DMS53 treated with DMSO at 0.1 percent for 48 hours (cell line): ENCODE results near the gene PPP1R16B.
"Not testable (repeated sequence)": the region's sequence is repeated elsewhere in the genome, so short reads cannot be mapped to it uniquely, and the experiment has no call there.

ENCODE experiments used
- DNase-seq: peaks from one replicate; lab custom pipeline; 2025; ENCODE audit not compliant: unreplicated experiment; lab: John Stamatoyannopoulos, UW

Gene PPP1R16B

GRCh38 chr20:38791291-38791690 is 14.2 kb upstream of the PPP1R16B start:
- DNase-seq: no peak

- no peak for DNase-seq
Measured at GRCh38 chr20:38791940-38792339, 13.6 kb upstream of the PPP1R16B start.

- DNase-seq: not testable (repeated sequence)
Measured at GRCh38 chr20:38794057-38794456, 11.4 kb upstream of the PPP1R16B start.

GRCh38 chr20:38798266-38798665 is 7.2 kb upstream of the PPP1R16B start:
- no peak for DNase-seq

- DNase-seq: no peak
Measured at GRCh38 chr20:38799203-38799602, 6.3 kb upstream of the PPP1R16B start.

GRCh38 chr20:38800882-38801281 is 4.6 kb upstream of the PPP1R16B start:
- DNase-seq: no peak

- DNase-seq: no peak
Measured at GRCh38 chr20:38804221-38804620, 1.3 kb upstream of the PPP1R16B start.

- no peak for DNase-seq
Measured at GRCh38 chr20:38804682-38805501, 605 bp upstream of the PPP1R16B start.

- DNase-seq: no peak
Measured at GRCh38 chr20:38805958-38806854, 709 bp downstream of the PPP1R16B start.

GRCh38 chr20:38806855-38807655 is 1.6 kb downstream of the PPP1R16B start:
- no peak for DNase-seq

- no peak for DNase-seq
Measured at GRCh38 chr20:38809942-38810341, 4.4 kb downstream of the PPP1R16B start.

GRCh38 chr20:38810926-38811630 is 5.6 kb downstream of the PPP1R16B start:
- no peak for DNase-seq

- DNase-seq: no peak
Measured at GRCh38 chr20:38811769-38812168, 6.3 kb downstream of the PPP1R16B start.

GRCh38 chr20:38812182-38812581 is 6.7 kb downstream of the PPP1R16B start:
- DNase-seq: no peak

GRCh38 chr20:38812709-38813573 is 7.4 kb downstream of the PPP1R16B start:
- no peak for DNase-seq

GRCh38 chr20:38813574-38813962 is 8.1 kb downstream of the PPP1R16B start:
- DNase-seq: not testable (repeated sequence)

- no peak for DNase-seq
Measured at GRCh38 chr20:38815446-38815845, 9.9 kb downstream of the PPP1R16B start.

- no peak for DNase-seq
Measured at GRCh38 chr20:38818113-38819065, 12.9 kb downstream of the PPP1R16B start.

- DNase-seq: no peak
Measured at GRCh38 chr20:38825571-38825900, 20.0 kb downstream of the PPP1R16B start.
